H9 (cell line): ENCODE data around the gene TSHZ1. TPM values are rescaled to one million over a fixed set of nuclear protein-coding genes. Genes with fewer than 3 reads are reported as not detected.

ENCODE experiments used
- DNase-seq: peaks from one replicate; pipeline ENCODE4 v3.0.0-alpha.2; 2017
- H2AFZ ChIP-seq: one replicate; pipeline ENCODE4 v1.6.1; 2013; ENCODE audit warnings: mild to moderate bottlenecking, low read length, control low read depth, moderate library complexity
- H2AK5ac ChIP-seq: 2 replicates; pipeline ENCODE4 v1.6.1; 2013; ENCODE audit warnings: low read length, control low read depth, mixed read lengths; ENCODE audit not compliant: insufficient read length
- H2BK120ac ChIP-seq: one replicate; pipeline ENCODE4 v1.6.1; 2013; ENCODE audit warnings: low read depth, mild to moderate bottlenecking, low read length, control low read depth, inconsistent platforms; ENCODE audit not compliant: poor library complexity, severe bottlenecking
- H2BK12ac ChIP-seq: 2 replicates; pipeline ENCODE4 v1.6.1; 2013; ENCODE audit warnings: low read length, control low read depth, mixed read lengths, low read depth; ENCODE audit not compliant: insufficient read length
- H2BK15ac ChIP-seq: 2 replicates; pipeline ENCODE4 v1.6.1; 2013; ENCODE audit warnings: low read depth, low read length, control low read depth
- H2BK20ac ChIP-seq: one replicate; pipeline ENCODE4 v1.6.1; 2013; ENCODE audit warnings: low read depth, mild to moderate bottlenecking, low read length, control low read depth, inconsistent platforms; ENCODE audit not compliant: poor library complexity, severe bottlenecking
- H2BK5ac ChIP-seq: 2 replicates; pipeline ENCODE4 v1.6.1; 2013; ENCODE audit warnings: low read length, control low read depth, mixed read lengths; ENCODE audit not compliant: insufficient read length
- H3K14ac ChIP-seq: 2 replicates; pipeline ENCODE4 v1.6.1; 2013; ENCODE audit warnings: low read length, control low read depth; ENCODE audit not compliant: insufficient read depth
- H3K18ac ChIP-seq: 2 replicates; pipeline ENCODE4 v1.6.1; 2013; ENCODE audit warnings: low read depth, mild to moderate bottlenecking, mixed read lengths, low read length, control low read depth; ENCODE audit not compliant: insufficient read length
- H3K23ac ChIP-seq: 2 replicates; pipeline ENCODE4 v1.6.1; 2013; ENCODE audit warnings: low read length, control low read depth, mixed read lengths, low read depth; ENCODE audit not compliant: insufficient read length
- H3K23me2 ChIP-seq: 2 replicates; pipeline ENCODE4 v1.6.1; 2013; ENCODE audit warnings: low read depth, mild to moderate bottlenecking, mixed read lengths, low read length, control low read depth; ENCODE audit not compliant: insufficient read length, poor library complexity, severe bottlenecking
- H3K27ac ChIP-seq: 2 replicates; pipeline ENCODE4 v1.5.1; 2013; ENCODE audit warnings: low read length, control low read depth, mixed read lengths, low read depth; ENCODE audit not compliant: insufficient read length
- H3K27me3 ChIP-seq: 2 replicates; pipeline ENCODE4 v1.6.1; 2013; ENCODE audit warnings: low read length, control low read depth, inconsistent platforms; ENCODE audit not compliant: insufficient read depth
- H3K4ac ChIP-seq: 2 replicates; pipeline ENCODE4 v1.6.1; 2013; ENCODE audit warnings: low read depth, mild to moderate bottlenecking, control low read depth, inconsistent platforms, low read length, moderate library complexity
- H3K4me1 ChIP-seq: 2 replicates; pipeline ENCODE4 v1.6.1; 2013; ENCODE audit warnings: low read length, control low read depth, inconsistent platforms; ENCODE audit not compliant: insufficient read depth
- H3K4me2 ChIP-seq: 2 replicates; pipeline ENCODE4 v1.6.1; 2013; ENCODE audit warnings: low read length, control low read depth, mixed read lengths; ENCODE audit not compliant: insufficient read length, insufficient read depth
- H3K56ac ChIP-seq: 2 replicates; pipeline ENCODE4 v1.6.1; 2013; ENCODE audit warnings: low read depth, mild to moderate bottlenecking, mixed read lengths, low read length, control low read depth; ENCODE audit not compliant: insufficient read length
- H3K79me1 ChIP-seq: 2 replicates; pipeline ENCODE4 v1.6.1; 2013; ENCODE audit warnings: low read depth, mild to moderate bottlenecking, moderate library complexity, low read length, control low read depth, inconsistent platforms; ENCODE audit not compliant: insufficient read depth, poor library complexity, severe bottlenecking
- H3K79me2 ChIP-seq: 2 replicates; pipeline ENCODE4 v1.6.1; 2013; ENCODE audit warnings: low read length, control low read depth, inconsistent platforms; ENCODE audit not compliant: insufficient read depth
- H3K9ac ChIP-seq: 2 replicates; pipeline ENCODE4 v1.6.1; 2013; ENCODE audit warnings: low read length, control low read depth, mixed read lengths; ENCODE audit not compliant: insufficient read length; ENCODE audit errors: extremely low read depth
- H3K9me3 ChIP-seq: one replicate; pipeline ENCODE4 v1.6.1; 2013; ENCODE audit warnings: low read depth, low read length, inconsistent platforms; ENCODE audit not compliant: control insufficient read depth
- H3T11ph ChIP-seq: one replicate; pipeline ENCODE4 v1.6.1; 2013; ENCODE audit warnings: mild to moderate bottlenecking, low read length, control low read depth, inconsistent platforms
- H4K20me1 ChIP-seq: one replicate; pipeline ENCODE4 v1.6.1; 2013; ENCODE audit not compliant: control insufficient read depth, insufficient read length, insufficient read depth
- H4K5ac ChIP-seq: 2 replicates; pipeline ENCODE4 v1.6.1; 2013; ENCODE audit warnings: low read depth, mild to moderate bottlenecking, mixed read lengths, low read length, control low read depth; ENCODE audit not compliant: insufficient read length
- H4K8ac ChIP-seq: replicated peaks from 2 replicates; pipeline ENCODE4 v1.6.1; 2013; ENCODE audit warnings: low read length, control low read depth, mixed read lengths, low read depth; ENCODE audit not compliant: insufficient read length
- H4K91ac ChIP-seq: 2 replicates; pipeline ENCODE4 v1.6.1; 2013; ENCODE audit warnings: low read depth, mild to moderate bottlenecking, moderate library complexity, mixed read lengths, low read length, control low read depth; ENCODE audit not compliant: insufficient read length
- H3K27ac Mint-ChIP-seq, 3 experiments: 2 replicates in 2 of 3; 3 replicates in 1 of 3; pipeline ENCODE4 v1.8.0; 2020 to 2021; ENCODE audit warnings: mixed read lengths in 3 of 3, mild to moderate bottlenecking in 1 of 3, moderate library complexity in 1 of 3
- H3K27me3 Mint-ChIP-seq: 2 replicates; pipeline ENCODE4 v1.8.0; 2021; ENCODE audit warnings: low read depth, mild to moderate bottlenecking, moderate library complexity, mixed read lengths
- H3K36me3 Mint-ChIP-seq, 3 experiments: 2 replicates in 2 of 3; 3 replicates in 1 of 3; pipeline ENCODE4 v1.8.0; 2020 to 2021; ENCODE audit warnings: low read depth in 3 of 3, mixed read lengths in 3 of 3; ENCODE audit not compliant: insufficient read depth in 1 of 3
- H3K4me1 Mint-ChIP-seq, 2 experiments: 2 replicates each; pipeline ENCODE4 v1.8.0; 2020; ENCODE audit warnings: mixed read lengths in 2 of 2
- H3K4me3 Mint-ChIP-seq, 2 experiments: 2 replicates in 1 of 2; 3 replicates in 1 of 2; pipeline ENCODE4 v1.8.0; 2020 to 2021; ENCODE audit warnings: mild to moderate bottlenecking in 2 of 2, mixed read lengths in 2 of 2, moderate library complexity in 1 of 2
- H3K9me3 Mint-ChIP-seq, 2 experiments: 2 replicates in 1 of 2; 3 replicates in 1 of 2; pipeline ENCODE4 v1.8.0; 2020; ENCODE audit warnings: mild to moderate bottlenecking in 2 of 2, mixed read lengths in 2 of 2, moderate library complexity in 1 of 2
- CTCF ChIP-seq: fragments of 200-600 bp; sonication (generic); conservative IDR thresholded peaks from 3 replicates; pipeline ENCODE4 v1.8.0; 2021; ENCODE audit warnings: antibody characterized with exemption, mild to moderate bottlenecking
- WGBS: extraction: QIAGEN DNeasy Blood & Tissue Kit; methylation state at CpG from one replicate; pipeline ENCODE4 v1.1.7; 2013; ENCODE audit warnings: missing lambda C conversion rate, low lambda C conversion rate, mixed read lengths; ENCODE audit not compliant: insufficient read length; ENCODE audit errors: extremely low coverage; 5-methylcytosine and 5-hydroxymethylcytosine counted together
- total RNA-seq: library from RNA; stranded (reverse); gene quantifications from 2 replicates; pipeline ENCODE4 v1.2.1, GENCODE V29; 2021

TSHZ1 gene
- total RNA-seq, 1 experiment from 2014 or later = 0.15 TPM

GRCh38 chr18:75316826-75317225 is 106.2 kb downstream of the TSHZ1 start:
- no peak for TF ChIP-seq CTCF
- no peaks in the 10 kb centered on the region; a peak in 1 of 7 replicates for H3K36me3 Mint-ChIP-seq

More at GRCh38 chr18:75316826-75317225, 106.2 kb downstream of the TSHZ1 start:
- no peak overlapping the region for H4K5ac ChIP-seq
- H3T11ph ChIP-seq = no peak overlapping the region
- H2AFZ ChIP-seq = no peak overlapping the region
- no peak overlapping the region for H3K56ac ChIP-seq
- H3K9ac ChIP-seq = no peak overlapping the region
- H3K9me3 ChIP-seq = no peaks in the 10 kb centered on the region
- WGBS = no CpG with 5 or more reads among the region's 8 CpGs
- peaks cover 0 to 1% of the 10 kb centered on the region in 2 experiments; a peak in 1 of 5 replicates for H3K9me3 Mint-ChIP-seq
- no peak overlapping the region for H3K4ac ChIP-seq
- no peaks in the 10 kb centered on the region for H3K79me2 ChIP-seq
- H2BK120ac ChIP-seq = no peak overlapping the region
- no peaks in the 10 kb centered on the region for H3K4me1 ChIP-seq
- H2BK15ac ChIP-seq = no peak overlapping the region
- H2BK5ac ChIP-seq = no peak overlapping the region
- no peak overlapping the region for H3K27ac Mint-ChIP-seq
- no peaks in the 10 kb centered on the region for H3K23me2 ChIP-seq
- H3K23ac ChIP-seq = no peak overlapping the region
- no peak overlapping the region for H2AK5ac ChIP-seq
- no peak overlapping the region for H3K4me2 ChIP-seq
- no peak overlapping the region for H3K14ac ChIP-seq
- H3K4me3 Mint-ChIP-seq = no peak overlapping the region
- no peak overlapping the region for H4K91ac ChIP-seq
- no peaks in the 10 kb centered on the region for H3K79me1 ChIP-seq
- no peak overlapping the region for H2BK20ac ChIP-seq
- H4K8ac ChIP-seq = no peak overlapping the region
- H3K27ac ChIP-seq = no peak overlapping the region
- no peaks in the 10 kb centered on the region for H3K27me3 ChIP-seq
- H3K18ac ChIP-seq = no peak overlapping the region
- H2BK12ac ChIP-seq = no peak overlapping the region
- H3K4me1 Mint-ChIP-seq = no peaks in the 10 kb centered on the region
- H4K20me1 ChIP-seq = no peaks in the 10 kb centered on the region
- no peaks in the 10 kb centered on the region; the same call in 1 of the 2 replicates for H3K27me3 Mint-ChIP-seq
- no peak for DNase-seq
